NCI-H2171 (cell line): Measurements from ENCODE around the gene SRC.
A peak's percentile ranks its signal among the peaks of the same experiment; 100 is the strongest.
"Not testable (repeated sequence)": the region's sequence is repeated elsewhere in the genome, so short reads cannot be mapped to it uniquely, and the experiment has no call there.

Experiments
- DNase-seq: peaks from one replicate; lab custom pipeline; 2025; lab: John Stamatoyannopoulos, UW

SRC gene

GRCh38 chr20:37364013-37364926 lies 18.3 kb downstream of the SRC start:
- DNase-seq: no peak

- no peak for DNase-seq
Observed at GRCh38 chr20:37364927-37365272, 19.0 kb downstream of the SRC start.

- no peak for DNase-seq
Observed at GRCh38 chr20:37365760-37366638, 20.1 kb downstream of the SRC start.

DNA sequence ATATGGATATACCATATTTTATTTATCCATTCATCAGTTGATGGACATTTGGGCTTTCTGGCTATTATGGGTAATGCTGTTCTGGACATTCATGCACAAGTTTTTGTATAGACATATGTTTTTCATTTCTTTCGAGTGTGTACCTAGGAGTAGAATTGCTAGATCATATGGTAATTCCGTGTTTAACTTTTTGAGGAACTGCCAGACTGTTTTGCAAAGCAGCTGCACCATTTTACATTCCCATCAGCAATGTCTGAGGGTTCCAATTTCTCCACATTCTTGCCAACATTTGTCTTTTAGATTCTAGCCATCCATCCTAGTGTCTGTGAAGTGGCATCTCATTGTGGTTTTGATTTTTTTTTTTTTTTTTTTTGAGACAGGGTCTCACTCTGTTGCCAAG lies 20.8 kb downstream of the SRC start:
- DNase-seq: no peak

GRCh38 chr20:37369846-37370245 lies 23.9 kb downstream of the SRC start:
- DNase-seq: no peak

GRCh38 chr20:37371845-37372244 lies 25.9 kb downstream of the SRC start:
- not testable (repeated sequence) for DNase-seq

DNA sequence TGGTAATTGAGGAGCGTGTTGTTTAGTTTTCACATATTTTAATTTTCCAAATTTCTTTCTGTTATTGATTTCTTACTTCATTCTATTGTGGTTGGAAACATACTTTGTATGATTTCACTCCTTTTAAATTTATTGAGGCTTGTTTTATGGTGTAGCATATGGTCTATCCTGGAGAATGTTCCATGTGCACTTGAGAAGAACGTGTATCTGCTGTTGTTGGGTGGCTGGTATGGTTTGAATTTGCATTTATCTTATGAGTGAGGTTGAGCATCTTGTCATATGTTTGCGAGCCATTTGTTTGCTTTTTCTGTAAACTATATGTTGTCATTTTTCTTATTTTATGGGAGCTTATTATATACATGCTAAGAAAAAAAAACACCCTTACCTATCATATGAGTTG lies 26.5 kb downstream of the SRC start:
- no peak for DNase-seq

DNA sequence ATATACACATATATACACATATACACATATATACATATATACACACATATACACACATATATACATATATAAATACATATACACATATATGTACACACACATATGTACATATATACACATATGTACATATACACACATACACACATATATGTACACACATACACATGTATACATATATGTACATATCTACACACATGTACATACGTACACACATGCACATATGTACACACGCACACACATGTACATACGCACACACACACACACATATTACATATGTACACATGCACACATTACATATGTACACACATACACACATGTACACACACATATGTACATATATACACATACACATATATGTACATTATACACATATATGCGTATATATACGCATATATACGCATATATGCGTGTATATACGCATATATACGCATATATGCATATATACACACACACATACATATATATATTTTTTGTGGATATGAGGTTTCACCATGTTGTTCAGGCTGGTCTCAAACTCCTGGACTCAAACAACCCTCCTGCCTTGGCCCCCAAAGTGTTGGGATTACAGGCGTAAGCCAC lies 27.2 kb downstream of the SRC start:
- no peak for DNase-seq

DNA sequence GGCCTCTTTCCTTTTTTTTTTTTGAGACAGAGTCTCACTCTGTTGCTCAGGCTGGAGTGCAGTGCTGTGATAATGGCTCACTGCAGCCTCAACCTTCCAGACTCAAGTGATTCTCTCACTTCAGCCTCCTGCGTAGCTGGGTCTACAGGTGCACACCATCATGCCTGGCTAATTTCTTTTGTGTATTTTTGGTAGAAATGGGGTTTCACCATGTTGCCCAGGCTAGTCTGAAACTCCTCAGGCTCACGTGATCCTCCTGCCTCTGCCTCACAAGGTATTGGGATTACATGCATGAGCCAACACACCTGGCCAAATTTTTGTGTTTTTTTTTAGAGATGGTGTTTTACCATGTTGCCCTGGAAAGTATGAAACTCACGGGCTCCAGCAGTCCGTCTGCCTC lies 29.3 kb downstream of the SRC start:
- no peak for DNase-seq

DNA sequence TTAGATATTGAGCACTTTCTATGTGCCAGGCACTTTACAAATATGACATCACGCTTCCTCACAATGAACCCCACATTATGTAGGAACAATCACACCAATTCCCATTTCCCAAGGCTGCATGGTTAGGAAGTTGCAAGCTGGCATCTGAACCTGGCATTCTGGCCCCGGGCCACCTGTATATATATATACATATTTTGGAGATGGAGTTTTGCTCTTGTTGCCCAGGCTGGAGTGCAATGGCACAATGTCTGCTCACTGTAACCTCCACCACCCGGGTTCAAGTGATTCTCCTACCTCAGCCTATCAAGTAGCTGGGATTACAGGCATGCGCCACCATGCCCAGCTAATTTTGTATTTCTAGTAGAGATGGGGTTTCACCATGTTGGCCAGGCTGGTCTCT lies 30.4 kb downstream of the SRC start:
- DNase-seq: no peak

DNA sequence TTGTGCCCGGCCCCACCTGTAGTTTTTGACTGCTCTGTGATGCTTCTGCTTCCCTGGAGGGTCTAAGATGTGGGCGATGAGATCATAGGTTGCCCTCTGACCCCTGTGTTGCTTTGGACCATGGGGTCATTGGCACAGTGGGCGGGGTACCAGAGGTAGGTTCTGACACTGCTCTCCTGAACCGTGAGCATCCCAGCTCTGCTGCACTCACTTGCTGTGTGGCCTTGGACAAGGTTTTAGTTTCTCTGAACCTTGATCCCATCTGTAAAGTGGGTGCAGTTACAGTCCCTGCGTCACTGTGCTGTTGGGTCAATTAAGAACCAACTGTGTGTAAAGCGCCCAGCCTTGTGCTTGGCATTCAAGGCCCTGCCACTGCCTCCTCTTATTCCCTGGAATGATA lies 30.9 kb downstream of the SRC start:
- no peak for DNase-seq

DNA sequence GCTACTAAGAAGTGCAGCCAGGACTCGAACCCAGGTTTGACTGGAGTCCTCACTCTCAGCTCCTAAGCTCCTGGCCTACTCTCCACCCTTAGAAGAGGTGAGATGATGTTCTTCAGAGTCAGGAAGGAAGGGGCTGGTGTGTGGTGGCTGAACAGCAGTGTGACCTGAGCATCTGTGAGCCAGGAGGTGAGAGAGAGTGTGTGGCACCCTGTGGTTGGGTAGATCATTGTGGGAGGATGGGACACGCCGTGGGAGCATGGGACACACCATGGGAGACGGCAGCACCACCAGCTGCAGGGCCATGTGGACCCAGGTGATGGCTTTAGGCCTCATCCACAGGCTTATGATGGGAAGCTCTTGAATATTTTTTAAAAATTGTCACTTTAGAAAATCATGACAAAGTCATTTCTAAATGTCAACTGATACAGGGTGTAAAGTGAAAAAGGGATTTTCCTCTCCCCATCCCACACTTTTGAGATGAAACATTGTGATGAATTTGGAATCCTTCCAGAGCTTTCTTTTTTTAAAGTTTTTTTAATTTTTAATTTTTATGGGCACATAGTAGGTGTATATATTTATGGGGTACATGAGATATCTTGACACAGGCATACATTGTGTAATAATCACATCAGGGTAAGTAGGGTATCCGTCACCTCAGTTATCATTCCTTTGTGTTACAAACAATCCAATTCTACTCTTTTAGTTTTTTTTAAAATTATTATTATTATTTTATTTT lies 31.6 kb downstream of the SRC start:
- no peak for DNase-seq

DNA sequence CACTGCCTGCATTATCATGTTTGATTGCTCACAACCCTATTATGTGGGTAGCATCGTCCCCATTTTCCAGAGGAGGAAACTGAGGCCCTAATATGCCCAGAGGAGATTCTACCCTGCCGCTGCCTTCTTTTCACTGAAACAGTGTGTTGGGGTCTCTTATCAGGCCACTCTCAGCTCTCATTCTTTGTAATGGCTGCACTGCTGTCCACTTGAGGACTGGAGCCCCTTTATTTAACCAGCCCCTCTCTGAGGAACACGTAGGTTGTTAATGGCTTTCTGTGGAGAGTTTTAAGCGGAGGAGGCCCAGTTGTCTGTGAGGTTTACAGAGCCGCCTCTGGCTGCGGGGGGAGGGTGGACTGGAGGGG lies 32.5 kb downstream of the SRC start:
- no peak for DNase-seq

- DNase-seq: no peak
Observed at GRCh38 chr20:37378785-37379598, 33.1 kb downstream of the SRC start.

DNA sequence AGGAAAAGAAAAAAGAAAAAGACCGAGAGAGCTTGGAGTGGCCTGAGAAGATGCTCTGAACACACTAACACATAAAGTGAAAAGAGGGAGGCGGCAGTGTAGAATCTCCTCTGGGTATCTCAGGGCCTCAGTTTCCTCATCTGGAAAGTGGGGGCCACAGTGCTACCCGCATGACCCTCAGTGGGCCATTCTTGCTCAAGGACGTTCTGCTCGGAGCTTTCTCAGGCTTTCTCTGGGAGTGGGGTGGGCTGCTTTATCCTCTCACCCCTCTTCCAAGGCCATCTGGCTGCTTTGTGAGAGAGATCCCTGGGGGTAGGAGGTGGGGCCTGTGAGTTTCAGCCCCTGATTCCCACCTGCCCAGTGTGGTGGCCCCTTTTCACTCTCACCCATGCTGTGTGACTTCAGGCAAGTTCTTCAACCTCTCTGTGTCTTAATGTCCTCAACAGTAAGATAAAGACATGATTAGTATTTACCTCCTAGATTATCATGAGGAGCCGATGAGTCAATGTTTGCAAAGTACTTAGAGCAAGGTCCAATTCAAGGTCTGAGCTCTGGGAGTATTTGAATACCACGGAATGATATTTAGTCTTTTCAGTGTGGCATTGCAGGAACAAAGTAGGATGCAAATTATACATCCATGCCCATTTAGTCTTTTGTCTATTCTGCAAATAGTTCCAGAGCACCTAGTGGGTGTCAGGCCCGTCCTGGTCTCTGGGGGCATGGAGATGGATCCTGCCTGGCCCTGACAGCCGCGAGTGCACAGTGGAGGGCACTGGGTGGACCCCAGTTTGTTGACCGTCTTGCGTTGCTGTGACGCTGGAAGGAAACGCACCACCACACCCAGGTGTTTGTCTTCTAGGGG lies 34.3 kb downstream of the SRC start:
- DNase-seq: peak; percentile 51

GRCh38 chr20:37380864-37381579 lies 35.1 kb downstream of the SRC start:
- no peak for DNase-seq

GRCh38 chr20:37381621-37382471 lies 35.9 kb downstream of the SRC start:
- DNase-seq: no peak

GRCh38 chr20:37382482-37383120 lies 36.7 kb downstream of the SRC start:
- no peak for DNase-seq
